ENCODE results near the gene SIM2.

The SIM2 gene

GRCh38 chr21:36692835-36693488 lies 6.0 kb upstream of the SIM2 start:
- no peaks in the 10 kb centered on the region for H3K36me3 Mint-ChIP-seq
- no peak for DNase-seq (ENCODE audit: low spot score in 2 of 2)
- ATAC-seq (ENCODE audit: low read depth) = no peak
- peaks cover 17% of the 10 kb centered on the region for H3K27me3 Mint-ChIP-seq
- no peak overlapping the region for H3K4me3 Mint-ChIP-seq
- H3K4me1 Mint-ChIP-seq = no peaks in the 10 kb centered on the region
- no peaks in the 10 kb centered on the region for H3K9me3 Mint-ChIP-seq
- H3K27ac Mint-ChIP-seq = no peak overlapping the region

GRCh38 chr21:36693489-36694030 lies 5.4 kb upstream of the SIM2 start:
- peaks cover 18% of the 10 kb centered on the region for H3K27me3 Mint-ChIP-seq
- H3K27ac Mint-ChIP-seq = no peak overlapping the region
- H3K36me3 Mint-ChIP-seq = no peaks in the 10 kb centered on the region
- DNase-seq (ENCODE audit: low spot score in 2 of 2) = no peak
- no peaks in the 10 kb centered on the region for H3K9me3 Mint-ChIP-seq
- H3K4me3 Mint-ChIP-seq = no peak overlapping the region
- H3K4me1 Mint-ChIP-seq = no peaks in the 10 kb centered on the region
- no peak for ATAC-seq (ENCODE audit: low read depth)

GRCh38 chr21:36694031-36694515 lies 4.8 kb upstream of the SIM2 start:
- no peak for DNase-seq (ENCODE audit: low spot score in 2 of 2)
- H3K27me3 Mint-ChIP-seq = peaks cover 18% of the 10 kb centered on the region
- no peak for ATAC-seq (ENCODE audit: low read depth)
- no peaks in the 10 kb centered on the region for H3K4me1 Mint-ChIP-seq
- H3K9me3 Mint-ChIP-seq = no peaks in the 10 kb centered on the region
- no peaks in the 10 kb centered on the region for H3K36me3 Mint-ChIP-seq
- no peak overlapping the region for H3K27ac Mint-ChIP-seq
- H3K4me3 Mint-ChIP-seq = no peak overlapping the region

- Mint-ChIP-seq H3K4me1 (no peaks in the 10 kb centered on the region), H3K9me3 (no peaks in the 10 kb centered on the region), H3K27ac (no peak overlapping the region), H3K4me3 (no peak overlapping the region), H3K36me3 (no peaks in the 10 kb centered on the region), H3K27me3 (peaks cover 17% of the 10 kb centered on the region)
- ATAC-seq (ENCODE audit: low read depth) = no peak
- DNase-seq (ENCODE audit: low spot score in 2 of 2) = no peak
Observed at GRCh38 chr21:36694593-36695282, 4.2 kb upstream of the SIM2 start.

GRCh38 chr21:36695283-36695634 lies 3.7 kb upstream of the SIM2 start:
- Mint-ChIP-seq H3K4me1 (peaks cover 3% of the 10 kb centered on the region), H3K27ac (no peak overlapping the region), H3K36me3 (peaks cover 2% of the 10 kb centered on the region), H3K9me3 (no peaks in the 10 kb centered on the region), H3K4me3 (no peak overlapping the region), H3K27me3 (peaks cover 17% of the 10 kb centered on the region)
- ATAC-seq (ENCODE audit: low read depth) = no peak
- no peak for DNase-seq (ENCODE audit: low spot score in 2 of 2)

- Mint-ChIP-seq H3K27ac (no peak overlapping the region), H3K36me3 (peaks cover 5% of the 10 kb centered on the region), H3K9me3 (no peaks in the 10 kb centered on the region), H3K27me3 (peaks cover 21% of the 10 kb centered on the region), H3K4me1 (peaks cover 5% of the 10 kb centered on the region), H3K4me3 (no peak overlapping the region)
- DNase-seq (ENCODE audit: low spot score in 2 of 2) (no peak), ATAC-seq (ENCODE audit: low read depth) (no peak)
Observed at GRCh38 chr21:36695671-36696389, 3.1 kb upstream of the SIM2 start.

GRCh38 chr21:36696390-36697059 lies 2.4 kb upstream of the SIM2 start:
- Mint-ChIP-seq H3K36me3 (peaks cover 5% of the 10 kb centered on the region), H3K27ac (no peak overlapping the region), H3K4me1 (peaks cover 7% of the 10 kb centered on the region), H3K4me3 (no peak overlapping the region), H3K27me3 (peaks cover 22% of the 10 kb centered on the region), H3K9me3 (no peaks in the 10 kb centered on the region)
- ATAC-seq (ENCODE audit: low read depth) (no peak), DNase-seq (ENCODE audit: low spot score in 2 of 2) (no peak)

DNA sequence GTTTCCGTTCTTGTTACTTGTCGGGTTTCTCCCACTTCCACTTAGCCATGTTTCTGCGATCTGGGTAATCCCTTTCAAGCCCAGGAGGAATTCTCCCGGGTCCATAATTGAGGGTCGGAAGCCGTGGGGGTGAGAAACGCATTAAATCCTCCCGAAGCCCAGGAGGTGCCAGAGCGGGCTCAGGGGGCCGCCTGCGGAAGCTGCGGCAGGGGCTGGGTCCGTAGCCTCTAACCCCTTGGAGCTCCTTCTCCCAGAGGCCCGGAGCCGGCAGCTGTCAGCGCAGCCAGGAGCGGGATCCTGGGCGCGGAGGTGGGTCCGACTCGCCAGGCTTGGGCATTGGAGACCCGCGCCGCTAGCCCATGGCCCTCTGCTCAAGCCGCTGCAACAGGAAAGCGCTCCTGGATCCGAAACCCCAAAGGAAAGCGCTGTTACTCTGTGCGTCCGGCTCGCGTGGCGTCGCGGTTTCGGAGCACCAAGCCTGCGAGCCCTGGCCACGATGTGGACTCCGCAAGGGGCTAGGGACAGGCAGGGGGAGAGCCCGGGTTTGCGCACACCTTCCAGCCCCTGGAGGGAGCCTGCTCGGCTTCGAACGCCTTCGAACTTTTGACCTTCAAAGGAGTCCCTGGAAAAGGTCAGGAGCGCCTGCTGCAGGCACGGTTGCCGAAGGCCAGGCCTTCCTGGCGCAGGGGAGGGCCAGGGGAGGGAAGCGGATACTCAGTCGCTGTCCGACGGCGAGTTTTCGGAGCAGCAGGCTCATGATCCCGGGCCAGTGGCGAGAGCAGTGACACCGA lies 1.7 kb upstream of the SIM2 start:
- ATAC-seq (ENCODE audit: low read depth) (no peak), DNase-seq (ENCODE audit: low spot score in 2 of 2) (no peak)
- Mint-ChIP-seq H3K36me3 (peaks cover 5% of the 10 kb centered on the region), H3K4me3 (no peak overlapping the region), H3K9me3 (no peaks in the 10 kb centered on the region), H3K27ac (no peak overlapping the region), H3K27me3 (peaks cover 26% of the 10 kb centered on the region), H3K4me1 (peaks cover 8% of the 10 kb centered on the region)

DNA sequence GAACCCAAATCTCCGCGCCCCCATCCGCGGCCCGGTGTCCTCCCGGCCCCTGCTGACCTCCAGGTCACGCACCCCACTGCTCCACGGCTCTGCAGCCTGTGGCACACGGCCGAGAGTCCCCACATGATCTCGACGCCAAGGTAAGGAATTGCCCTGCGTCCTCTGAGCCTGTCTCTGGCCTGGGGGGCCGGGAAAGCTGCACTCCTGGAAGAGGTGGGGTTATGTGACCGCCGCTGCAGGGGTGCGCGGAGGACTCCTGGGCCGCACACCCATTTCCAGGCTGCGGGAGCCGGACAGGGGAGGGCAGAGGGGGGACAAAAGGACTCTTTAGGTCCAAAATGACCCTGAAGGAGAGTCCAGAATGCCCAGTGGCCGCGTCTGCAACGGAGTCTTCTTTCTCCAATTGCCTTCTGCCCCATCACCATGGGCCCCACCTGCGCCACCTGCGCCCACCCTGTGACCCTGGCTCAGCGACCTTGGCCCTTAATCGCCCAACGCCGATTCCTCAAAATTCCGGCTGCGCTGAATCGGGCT lies 997 bp upstream of the SIM2 start:
- Mint-ChIP-seq H3K36me3 (peaks cover 5% of the 10 kb centered on the region), H3K9me3 (no peaks in the 10 kb centered on the region), H3K4me1 (peaks cover 8% of the 10 kb centered on the region), H3K4me3 (no peak overlapping the region), H3K27me3 (peaks cover 30% of the 10 kb centered on the region), H3K27ac (no peak overlapping the region)
- DNase-seq (ENCODE audit: low spot score in 2 of 2) = no peak
- no peak for ATAC-seq (ENCODE audit: low read depth)

DNA sequence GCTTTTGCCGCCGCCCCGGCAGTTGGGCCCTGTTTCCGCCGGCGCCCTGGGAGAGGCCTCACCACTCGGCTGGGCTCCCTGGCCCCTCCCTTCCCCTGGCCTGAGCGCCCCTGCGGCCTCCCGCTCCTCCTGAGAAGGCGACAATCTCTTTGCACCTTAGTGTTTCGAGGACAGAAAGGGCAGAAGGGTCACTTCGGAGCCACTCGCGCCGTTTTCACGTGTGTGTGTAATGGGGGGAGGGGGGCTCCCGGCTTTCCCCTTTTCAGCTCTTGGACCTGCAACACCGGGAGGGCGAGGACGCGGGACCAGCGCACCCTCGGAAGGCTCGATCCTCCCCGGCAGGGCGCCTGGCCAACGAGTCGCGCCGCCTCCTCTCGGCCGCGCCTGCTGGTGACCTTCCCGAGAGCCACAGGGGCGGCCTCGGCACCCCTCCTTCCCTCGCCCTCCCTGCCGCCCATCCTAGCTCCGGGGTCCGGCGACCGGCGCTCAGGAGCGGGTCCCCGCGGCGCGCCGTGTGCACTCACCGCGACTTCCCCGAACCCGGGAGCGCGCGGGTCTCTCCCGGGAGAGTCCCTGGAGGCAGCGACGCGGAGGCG lies 432 bp upstream of the SIM2 start:
- H3K27me3 Mint-ChIP-seq = peaks cover 36% of the 10 kb centered on the region
- no peaks in the 10 kb centered on the region for H3K9me3 Mint-ChIP-seq

DNA sequence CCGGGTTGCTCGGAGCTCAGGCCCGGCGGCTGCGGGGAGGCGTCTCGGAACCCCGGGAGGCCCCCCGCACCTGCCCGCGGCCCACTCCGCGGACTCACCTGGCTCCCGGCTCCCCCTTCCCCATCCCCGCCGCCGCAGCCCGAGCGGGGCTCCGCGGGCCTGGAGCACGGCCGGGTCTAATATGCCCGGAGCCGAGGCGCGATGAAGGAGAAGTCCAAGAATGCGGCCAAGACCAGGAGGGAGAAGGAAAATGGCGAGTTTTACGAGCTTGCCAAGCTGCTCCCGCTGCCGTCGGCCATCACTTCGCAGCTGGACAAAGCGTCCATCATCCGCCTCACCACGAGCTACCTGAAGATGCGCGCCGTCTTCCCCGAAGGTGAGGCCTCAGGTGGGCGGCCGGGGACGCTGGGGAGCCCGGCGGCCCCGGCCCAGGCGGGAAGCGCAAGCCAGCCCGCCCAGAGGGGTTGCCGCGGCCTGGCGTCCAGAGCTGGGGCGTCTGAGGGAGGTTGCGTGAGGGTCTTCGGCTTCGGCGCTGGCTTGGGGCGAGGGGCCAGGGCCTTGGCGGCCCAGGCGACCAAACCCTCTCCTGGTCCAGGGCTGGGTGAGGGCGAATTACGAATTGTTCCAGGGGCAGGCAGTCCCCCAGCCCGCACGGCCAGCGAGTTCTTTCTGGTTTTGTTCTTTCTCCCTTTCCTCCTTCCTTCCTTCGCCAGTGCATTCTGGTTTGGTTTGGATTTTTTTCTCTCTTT lies 805 bp downstream of the SIM2 start:
- ATAC-seq (ENCODE audit: low read depth) = no peak
- no peak for DNase-seq (ENCODE audit: low spot score in 2 of 2)
- H3K4me3 Mint-ChIP-seq = peak overlapping the region; percentile 74
- peaks cover 8% of the 10 kb centered on the region for H3K4me1 Mint-ChIP-seq
- H3K36me3 Mint-ChIP-seq = peaks cover 5% of the 10 kb centered on the region
- no peak overlapping the region for H3K27ac Mint-ChIP-seq
- H3K9me3 Mint-ChIP-seq = no peaks in the 10 kb centered on the region
- peaks cover 32% of the 10 kb centered on the region for H3K27me3 Mint-ChIP-seq

More for the DNA sequence above, 432 bp upstream of the SIM2 start:
- H3K27ac Mint-ChIP-seq = no peak overlapping the region
- ATAC-seq (ENCODE audit: low read depth) (no peak), DNase-seq (ENCODE audit: low spot score in 2 of 2) (no peak)
- no peak overlapping the region for H3K4me3 Mint-ChIP-seq
- peaks cover 8% of the 10 kb centered on the region for H3K4me1 Mint-ChIP-seq
- peaks cover 5% of the 10 kb centered on the region for H3K36me3 Mint-ChIP-seq

GRCh38 chr21:36700295-36700970 lies 1.5 kb downstream of the SIM2 start:
- no peak for DNase-seq (ENCODE audit: low spot score in 2 of 2)
- Mint-ChIP-seq H3K9me3 (no peaks in the 10 kb centered on the region), H3K27ac (no peak overlapping the region), H3K27me3 (peaks cover 27% of the 10 kb centered on the region), H3K4me3 (peak overlapping the region; percentile 74), H3K4me1 (peaks cover 8% of the 10 kb centered on the region), H3K36me3 (peaks cover 5% of the 10 kb centered on the region)
- ATAC-seq (ENCODE audit: low read depth) = no peak

Measured in memory B cell (primary cell).